Endothelial cell of umbilical vein (primary cell): ENCODE measurements around the gene NTSR1.

Experiments used
- POLR2AphosphoS5 ChIP-seq: IDR thresholded peaks from 2 replicates; pipeline ENCODE4 v1.6.1; 2012; ENCODE audit warnings: low read depth, mild to moderate bottlenecking, control low read depth, low read length, moderate library complexity; ENCODE audit not compliant: insufficient read depth
- TF ChIP-seq, protein P1 (sequence below), 2 donors: IDR thresholded peaks; 1 replicate in 1 of 2; 2 replicates in 1 of 2; pipeline ENCODE4 v1.5.1; 2011; ENCODE audit warnings: low read length in 2 of 2, mild to moderate bottlenecking in 2 of 2, moderate library complexity in 2 of 2, control low read depth in 1 of 2, inconsistent platforms in 1 of 2, low read depth in 1 of 2; ENCODE audit not compliant: insufficient read depth in 1 of 2; ENCODE audit errors: extremely low read depth in 1 of 2

DNA sequence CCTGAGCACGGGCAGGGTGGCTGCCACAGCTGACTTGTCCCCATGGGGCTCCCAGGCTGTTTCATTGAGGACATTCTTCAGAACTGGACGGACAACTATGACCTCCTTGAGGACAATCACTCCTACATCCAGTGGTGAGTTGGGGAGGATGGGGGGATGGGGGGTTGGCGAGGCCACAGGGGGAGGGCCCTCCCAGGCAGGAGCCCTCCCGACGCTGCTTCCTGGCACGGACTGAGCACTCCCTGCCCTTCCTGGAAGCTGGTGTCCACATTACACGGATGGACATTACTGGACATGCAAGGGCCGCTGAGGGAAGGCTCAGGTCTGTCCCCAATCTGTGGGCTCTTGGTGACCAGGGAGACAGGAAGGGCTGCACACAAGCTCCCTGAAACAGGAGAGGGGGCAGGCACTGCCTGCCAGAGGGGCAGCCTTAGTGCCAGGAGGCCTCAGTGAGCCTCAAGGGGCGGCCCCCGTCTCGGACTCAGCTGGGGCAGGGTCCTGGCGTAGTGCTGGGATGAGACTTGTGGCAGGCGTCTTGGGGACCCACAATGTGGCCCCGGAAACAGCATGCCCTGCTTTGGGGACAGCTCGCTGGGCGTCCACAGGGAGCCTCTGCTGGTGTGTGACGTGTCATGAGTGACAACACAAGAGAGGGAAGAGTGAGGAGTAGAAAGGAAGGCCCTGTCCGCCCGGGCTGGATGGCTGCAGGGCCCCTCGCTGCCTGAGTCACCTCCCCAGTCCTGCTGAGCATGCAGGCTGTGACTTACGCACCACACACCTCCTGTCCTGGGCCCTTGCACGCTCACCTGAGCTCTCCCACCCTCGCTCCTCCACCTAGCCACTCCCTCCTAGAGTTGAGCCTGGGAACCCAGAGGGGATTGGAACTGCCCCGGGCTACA lies 101.1 kb downstream of the NTSR1 start:
- no peak for TF ChIP-seq POLR2AphosphoS5
- TF ChIP-seq, protein P1, sequence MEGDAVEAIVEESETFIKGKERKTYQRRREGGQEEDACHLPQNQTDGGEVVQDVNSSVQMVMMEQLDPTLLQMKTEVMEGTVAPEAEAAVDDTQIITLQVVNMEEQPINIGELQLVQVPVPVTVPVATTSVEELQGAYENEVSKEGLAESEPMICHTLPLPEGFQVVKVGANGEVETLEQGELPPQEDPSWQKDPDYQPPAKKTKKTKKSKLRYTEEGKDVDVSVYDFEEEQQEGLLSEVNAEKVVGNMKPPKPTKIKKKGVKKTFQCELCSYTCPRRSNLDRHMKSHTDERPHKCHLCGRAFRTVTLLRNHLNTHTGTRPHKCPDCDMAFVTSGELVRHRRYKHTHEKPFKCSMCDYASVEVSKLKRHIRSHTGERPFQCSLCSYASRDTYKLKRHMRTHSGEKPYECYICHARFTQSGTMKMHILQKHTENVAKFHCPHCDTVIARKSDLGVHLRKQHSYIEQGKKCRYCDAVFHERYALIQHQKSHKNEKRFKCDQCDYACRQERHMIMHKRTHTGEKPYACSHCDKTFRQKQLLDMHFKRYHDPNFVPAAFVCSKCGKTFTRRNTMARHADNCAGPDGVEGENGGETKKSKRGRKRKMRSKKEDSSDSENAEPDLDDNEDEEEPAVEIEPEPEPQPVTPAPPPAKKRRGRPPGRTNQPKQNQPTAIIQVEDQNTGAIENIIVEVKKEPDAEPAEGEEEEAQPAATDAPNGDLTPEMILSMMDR (IDR thresholded peaks at IDR 0.05; ENCODE audit: extremely low read depth in 1 of 2, insufficient read depth in 1 of 2, low read depth in 1 of 2, low read length in 2 of 2): no peak
